WTC11 (cell line): Measurements from ENCODE around the gene FADD. TPM values are rescaled to one million over a fixed set of nuclear protein-coding genes. Genes with fewer than 3 reads are reported as not detected.
A peak's percentile ranks its signal among the peaks of the same experiment; 100 is the strongest.

Experiments used
- ATAC-seq: fragments of 200-7000 bp; cut with Tn5 transposase; 2 replicates; pipeline ENCODE4 v1.10.0; 2021; ENCODE audit warnings: mild to moderate bottlenecking, moderate library complexity
- CTCF ChIA-PET: fragments of 300-600 bp; sonication (Branson Sonifier 250); formaldehyde crosslinking; loops from one replicate; lab custom pipeline; 2021; ENCODE audit warnings: antibody characterized with exemption; lab: Charles Lee
- POLR2A ChIA-PET: fragments of 350-600 bp; sonication (Branson Sonifier 250); formaldehyde crosslinking; loops from one replicate; lab custom pipeline; 2021; ENCODE audit warnings: antibody characterized with exemption; lab: Charles Lee
- DNase-seq: peaks from one replicate; pipeline ENCODE4 v3.0.0; 2021; ENCODE audit warnings: low spot score
- H3K27ac Mint-ChIP-seq: 2 replicates; pipeline ENCODE4 v1.8.0; 2021; ENCODE audit warnings: mixed read lengths
- H3K27me3 Mint-ChIP-seq: 2 replicates; pipeline ENCODE4 v1.8.0; 2021; ENCODE audit warnings: low read depth, mild to moderate bottlenecking, moderate library complexity, mixed read lengths
- H3K36me3 Mint-ChIP-seq: 2 replicates; pipeline ENCODE4 v1.8.0; 2021; ENCODE audit warnings: mixed read lengths
- H3K4me1 Mint-ChIP-seq: 2 replicates; pipeline ENCODE4 v1.8.0; 2022; ENCODE audit warnings: mixed read lengths
- H3K4me3 Mint-ChIP-seq: 2 replicates; pipeline ENCODE4 v1.8.0; 2021; ENCODE audit warnings: mild to moderate bottlenecking, moderate library complexity, mixed read lengths
- H3K9me3 Mint-ChIP-seq: 2 replicates; pipeline ENCODE4 v1.8.0; 2021; ENCODE audit warnings: mixed read lengths
- EMX1 ChIP-seq: fragments of 250-450 bp; sonication (Bioruptor Pico); IDR thresholded peaks from 2 replicates; pipeline ENCODE4 v1.8.0; 2021; ENCODE audit warnings: mild to moderate bottlenecking
- ETV6 ChIP-seq: sonication (generic); formaldehyde crosslinking; IDR thresholded peaks from 2 replicates; pipeline ENCODE4 v1.8.1; 2022; ENCODE audit warnings: mild to moderate bottlenecking, missing genetic modification reagents
- NFATC4 ChIP-seq: fragments of 250-450 bp; sonication (Bioruptor Pico); IDR thresholded peaks from 2 replicates; pipeline ENCODE4 v1.9.0; 2021; ENCODE audit warnings: mild to moderate bottlenecking
- NFYB ChIP-seq: sonication (generic); formaldehyde crosslinking; conservative IDR thresholded peaks from 2 replicates; pipeline ENCODE4 v1.8.0; 2022; ENCODE audit warnings: low read depth, missing genetic modification reagents
- NR1H2 ChIP-seq: sonication (generic); formaldehyde crosslinking; IDR thresholded peaks from 2 replicates; pipeline ENCODE4 v1.9.0; 2021; ENCODE audit warnings: mild to moderate bottlenecking, moderate library complexity, missing genetic modification reagents
- OVOL2 ChIP-seq: fragments of 250-450 bp; sonication (Bioruptor Pico); IDR thresholded peaks from 2 replicates; pipeline ENCODE4 v1.9.0; 2021; ENCODE audit warnings: mild to moderate bottlenecking, borderline replicate concordance
- ZNF121 ChIP-seq: sonication (generic); formaldehyde crosslinking; IDR thresholded peaks from 2 replicates; pipeline ENCODE4 v1.8.0; 2023; ENCODE audit warnings: missing genetic modification reagents
- ZNF232 ChIP-seq: sonication (generic); formaldehyde crosslinking; IDR thresholded peaks from 2 replicates; pipeline ENCODE4 v1.8.0; 2022; ENCODE audit warnings: mild to moderate bottlenecking, missing genetic modification reagents
- ZNF263 ChIP-seq: sonication (generic); formaldehyde crosslinking; IDR thresholded peaks from 2 replicates; pipeline ENCODE4 v1.8.1; 2022; ENCODE audit warnings: low read depth, mild to moderate bottlenecking, moderate library complexity, missing genetic modification reagents
- total RNA-seq: library from RNA; stranded (reverse); gene quantifications from 3 replicates; pipeline ENCODE4 v1.2.3, GENCODE V29; 2021
- TF ChIP-seq, protein P1 (sequence below): sonication (generic); formaldehyde crosslinking; IDR thresholded peaks from 2 replicates; pipeline ENCODE4 v1.8.1; 2023; ENCODE audit warnings: mild to moderate bottlenecking, missing genetic modification reagents
- TF ChIP-seq, protein P2 (sequence below): fragments of 200-600 bp; IDR thresholded peaks from 2 replicates; pipeline ENCODE4 v1.8.0; 2022; ENCODE audit warnings: antibody characterized with exemption
- TF ChIP-seq, protein P3 (sequence below): sonication (generic); formaldehyde crosslinking; IDR thresholded peaks from 2 replicates; pipeline ENCODE4 v1.8.1; 2023; ENCODE audit warnings: mild to moderate bottlenecking, missing genetic modification reagents, moderate library complexity
- TF ChIP-seq, protein P4 (sequence below): fragments of 250-450 bp; sonication (Bioruptor Pico); IDR thresholded peaks from 2 replicates; pipeline ENCODE4 v1.9.0; 2021; ENCODE audit warnings: moderate library complexity, mild to moderate bottlenecking, inconsistent platforms, borderline replicate concordance
- TF ChIP-seq, protein P5 (sequence below): sonication (generic); formaldehyde crosslinking; IDR thresholded peaks from 2 replicates; pipeline ENCODE4 v1.8.1; 2022; ENCODE audit warnings: missing genetic modification reagents, borderline replicate concordance
- TF ChIP-seq, protein P6 (sequence below): sonication (generic); formaldehyde crosslinking; IDR thresholded peaks from 2 replicates; pipeline ENCODE4 v1.8.0; 2022; ENCODE audit warnings: missing genetic modification reagents

FADD gene
- total RNA-seq, 1 experiment from 2014 or later = 49.0 TPM

DNA sequence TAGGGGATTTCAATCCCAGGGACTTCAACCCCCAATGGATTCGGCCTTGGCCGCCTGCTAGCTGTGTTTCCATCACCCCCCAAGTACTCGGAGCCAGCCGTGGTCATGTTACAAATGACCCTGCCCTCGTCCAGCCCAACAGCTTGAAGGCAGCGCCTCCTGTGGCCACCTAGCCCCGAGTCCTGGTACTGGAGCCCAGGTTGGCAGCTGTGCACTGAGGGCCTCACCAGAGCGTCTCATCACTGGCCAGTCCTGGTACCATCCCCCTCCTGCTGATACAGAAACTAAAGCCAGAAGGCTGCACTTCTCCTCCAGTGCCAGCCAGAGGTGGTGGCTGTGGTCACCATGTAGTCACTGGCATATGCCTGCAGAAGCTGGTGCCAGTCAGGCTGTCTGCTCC, 44.9 kb upstream of the FADD start:
- Mint-ChIP-seq H3K4me3 (no peak overlapping the region), H3K4me1 (0 out of 2 replicates have a peak, but pooled peaks cover 2% of the 10 kb centered on the region), H3K27ac (no peak overlapping the region), H3K9me3 (no peaks in the 10 kb centered on the region), H3K36me3 (no peaks in the 10 kb centered on the region), H3K27me3 (no peaks in the 10 kb centered on the region)
- POLR2A ChIA-PET = interaction anchor here (0.6 to 0.8 kb wide), 2 partner anchors 12 to 84 kb away, joined by 3 to 4 read pairs; no protein-coding TSS in a partner anchor
- CTCF ChIA-PET = interaction anchor here (0.5 to 1.7 kb wide), 50 partner anchors 9 to 265 kb away, joined by 3 to 30 read pairs (median 4); no protein-coding TSS in a partner anchor
- peak; percentile 82 for DNase-seq
- TF ChIP-seq ZNF232 (CRISPR knock-in tag) = no peak
- TF ChIP-seq, protein P1, sequence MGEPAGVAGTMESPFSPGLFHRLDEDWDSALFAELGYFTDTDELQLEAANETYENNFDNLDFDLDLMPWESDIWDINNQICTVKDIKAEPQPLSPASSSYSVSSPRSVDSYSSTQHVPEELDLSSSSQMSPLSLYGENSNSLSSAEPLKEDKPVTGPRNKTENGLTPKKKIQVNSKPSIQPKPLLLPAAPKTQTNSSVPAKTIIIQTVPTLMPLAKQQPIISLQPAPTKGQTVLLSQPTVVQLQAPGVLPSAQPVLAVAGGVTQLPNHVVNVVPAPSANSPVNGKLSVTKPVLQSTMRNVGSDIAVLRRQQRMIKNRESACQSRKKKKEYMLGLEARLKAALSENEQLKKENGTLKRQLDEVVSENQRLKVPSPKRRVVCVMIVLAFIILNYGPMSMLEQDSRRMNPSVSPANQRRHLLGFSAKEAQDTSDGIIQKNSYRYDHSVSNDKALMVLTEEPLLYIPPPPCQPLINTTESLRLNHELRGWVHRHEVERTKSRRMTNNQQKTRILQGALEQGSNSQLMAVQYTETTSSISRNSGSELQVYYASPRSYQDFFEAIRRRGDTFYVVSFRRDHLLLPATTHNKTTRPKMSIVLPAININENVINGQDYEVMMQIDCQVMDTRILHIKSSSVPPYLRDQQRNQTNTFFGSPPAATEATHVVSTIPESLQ (CRISPR knock-in tag) = no peak
- TF ChIP-seq, protein P2, sequence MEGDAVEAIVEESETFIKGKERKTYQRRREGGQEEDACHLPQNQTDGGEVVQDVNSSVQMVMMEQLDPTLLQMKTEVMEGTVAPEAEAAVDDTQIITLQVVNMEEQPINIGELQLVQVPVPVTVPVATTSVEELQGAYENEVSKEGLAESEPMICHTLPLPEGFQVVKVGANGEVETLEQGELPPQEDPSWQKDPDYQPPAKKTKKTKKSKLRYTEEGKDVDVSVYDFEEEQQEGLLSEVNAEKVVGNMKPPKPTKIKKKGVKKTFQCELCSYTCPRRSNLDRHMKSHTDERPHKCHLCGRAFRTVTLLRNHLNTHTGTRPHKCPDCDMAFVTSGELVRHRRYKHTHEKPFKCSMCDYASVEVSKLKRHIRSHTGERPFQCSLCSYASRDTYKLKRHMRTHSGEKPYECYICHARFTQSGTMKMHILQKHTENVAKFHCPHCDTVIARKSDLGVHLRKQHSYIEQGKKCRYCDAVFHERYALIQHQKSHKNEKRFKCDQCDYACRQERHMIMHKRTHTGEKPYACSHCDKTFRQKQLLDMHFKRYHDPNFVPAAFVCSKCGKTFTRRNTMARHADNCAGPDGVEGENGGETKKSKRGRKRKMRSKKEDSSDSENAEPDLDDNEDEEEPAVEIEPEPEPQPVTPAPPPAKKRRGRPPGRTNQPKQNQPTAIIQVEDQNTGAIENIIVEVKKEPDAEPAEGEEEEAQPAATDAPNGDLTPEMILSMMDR = 0 out of 2 replicates have a peak, but pooled peaks have one; percentile 15
- peak; percentile 95 for ATAC-seq

DNA sequence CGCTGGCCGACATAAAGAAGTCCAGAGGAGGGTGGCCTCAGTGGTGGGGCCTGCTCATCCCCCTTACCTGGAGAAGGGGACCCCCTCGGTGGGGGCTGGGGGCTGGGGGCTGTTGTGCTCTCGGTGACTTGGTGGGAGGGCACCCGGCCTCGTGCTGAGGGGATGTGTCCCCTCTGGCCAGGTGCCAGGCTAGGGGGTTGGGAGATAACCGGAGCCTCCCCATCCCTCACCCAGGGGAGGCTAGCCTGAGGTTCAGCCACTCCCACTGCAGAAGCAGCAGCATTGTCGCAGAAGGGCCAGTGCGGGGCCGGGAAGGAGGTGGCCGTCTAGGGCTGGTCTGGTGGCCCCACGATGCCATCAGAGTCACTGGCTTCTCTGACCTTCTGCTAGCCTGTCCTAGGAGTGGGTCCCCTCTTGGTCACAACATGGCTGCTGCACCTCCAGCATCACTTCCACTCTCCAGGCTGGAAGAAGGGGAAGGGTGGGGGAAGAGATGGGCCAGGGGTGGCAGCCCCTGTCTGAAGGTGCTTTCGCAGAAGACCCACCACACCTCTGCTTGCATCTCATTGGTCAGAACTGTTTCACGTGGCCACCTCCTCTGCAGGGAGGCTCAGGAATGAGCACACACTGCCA, 44.2 kb upstream of the FADD start:
- H3K9me3 Mint-ChIP-seq = no peaks in the 10 kb centered on the region
- CTCF ChIA-PET = interaction anchor here (0.5 to 1.7 kb wide), 38 partner anchors 8 to 266 kb away, joined by 3 to 30 read pairs (median 6); no protein-coding TSS in a partner anchor
- ATAC-seq = no peak
- H3K4me3 Mint-ChIP-seq = no peak overlapping the region
- DNase-seq = no peak
- POLR2A ChIA-PET = interaction anchor here (0.8 kb wide), 1 partner anchor 11 kb away, joined by 4 read pairs; no protein-coding TSS in a partner anchor
- 0 out of 2 replicates have a peak, but pooled peaks cover 2% of the 10 kb centered on the region for H3K4me1 Mint-ChIP-seq
- H3K36me3 Mint-ChIP-seq = no peaks in the 10 kb centered on the region
- no peak overlapping the region for H3K27ac Mint-ChIP-seq
- H3K27me3 Mint-ChIP-seq = no peaks in the 10 kb centered on the region
- TF ChIP-seq, protein P3, sequence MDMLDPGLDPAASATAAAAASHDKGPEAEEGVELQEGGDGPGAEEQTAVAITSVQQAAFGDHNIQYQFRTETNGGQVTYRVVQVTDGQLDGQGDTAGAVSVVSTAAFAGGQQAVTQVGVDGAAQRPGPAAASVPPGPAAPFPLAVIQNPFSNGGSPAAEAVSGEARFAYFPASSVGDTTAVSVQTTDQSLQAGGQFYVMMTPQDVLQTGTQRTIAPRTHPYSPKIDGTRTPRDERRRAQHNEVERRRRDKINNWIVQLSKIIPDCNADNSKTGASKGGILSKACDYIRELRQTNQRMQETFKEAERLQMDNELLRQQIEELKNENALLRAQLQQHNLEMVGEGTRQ (CRISPR knock-in tag) = no peak
- TF ChIP-seq, protein P1 (CRISPR knock-in tag) = no peak
- no peak for TF ChIP-seq ZNF263
- no peak for TF ChIP-seq ETV6
- no peak for TF ChIP-seq NR1H2 (CRISPR knock-in tag)
- no peak for TF ChIP-seq NFYB
- TF ChIP-seq, protein P2 = no peak
- TF ChIP-seq, protein P4, sequence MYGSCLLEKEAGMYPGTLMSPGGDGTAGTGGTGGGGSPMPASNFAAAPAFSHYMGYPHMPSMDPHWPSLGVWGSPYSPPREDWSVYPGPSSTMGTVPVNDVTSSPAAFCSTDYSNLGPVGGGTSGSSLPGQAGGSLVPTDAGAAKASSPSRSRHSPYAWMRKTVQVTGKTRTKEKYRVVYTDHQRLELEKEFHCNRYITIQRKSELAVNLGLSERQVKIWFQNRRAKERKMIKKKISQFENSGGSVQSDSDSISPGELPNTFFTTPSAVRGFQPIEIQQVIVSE (CRISPR knock-in tag) = no peak
- TF ChIP-seq EMX1 (CRISPR knock-in tag) = no peak
- TF ChIP-seq, protein P5, sequence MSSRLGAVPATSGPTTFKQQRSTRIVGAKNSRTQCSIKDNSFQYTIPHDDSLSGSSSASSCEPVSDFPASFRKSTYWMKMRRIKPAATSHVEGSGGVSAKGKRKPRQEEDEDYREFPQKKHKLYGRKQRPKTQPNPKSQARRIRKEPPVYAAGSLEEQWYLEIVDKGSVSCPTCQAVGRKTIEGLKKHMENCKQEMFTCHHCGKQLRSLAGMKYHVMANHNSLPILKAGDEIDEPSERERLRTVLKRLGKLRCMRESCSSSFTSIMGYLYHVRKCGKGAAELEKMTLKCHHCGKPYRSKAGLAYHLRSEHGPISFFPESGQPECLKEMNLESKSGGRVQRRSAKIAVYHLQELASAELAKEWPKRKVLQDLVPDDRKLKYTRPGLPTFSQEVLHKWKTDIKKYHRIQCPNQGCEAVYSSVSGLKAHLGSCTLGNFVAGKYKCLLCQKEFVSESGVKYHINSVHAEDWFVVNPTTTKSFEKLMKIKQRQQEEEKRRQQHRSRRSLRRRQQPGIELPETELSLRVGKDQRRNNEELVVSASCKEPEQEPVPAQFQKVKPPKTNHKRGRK = no peak
- no peak for TF ChIP-seq NFATC4 (CRISPR knock-in tag)
- no peak for TF ChIP-seq OVOL2 (CRISPR knock-in tag)
- TF ChIP-seq, protein P6, sequence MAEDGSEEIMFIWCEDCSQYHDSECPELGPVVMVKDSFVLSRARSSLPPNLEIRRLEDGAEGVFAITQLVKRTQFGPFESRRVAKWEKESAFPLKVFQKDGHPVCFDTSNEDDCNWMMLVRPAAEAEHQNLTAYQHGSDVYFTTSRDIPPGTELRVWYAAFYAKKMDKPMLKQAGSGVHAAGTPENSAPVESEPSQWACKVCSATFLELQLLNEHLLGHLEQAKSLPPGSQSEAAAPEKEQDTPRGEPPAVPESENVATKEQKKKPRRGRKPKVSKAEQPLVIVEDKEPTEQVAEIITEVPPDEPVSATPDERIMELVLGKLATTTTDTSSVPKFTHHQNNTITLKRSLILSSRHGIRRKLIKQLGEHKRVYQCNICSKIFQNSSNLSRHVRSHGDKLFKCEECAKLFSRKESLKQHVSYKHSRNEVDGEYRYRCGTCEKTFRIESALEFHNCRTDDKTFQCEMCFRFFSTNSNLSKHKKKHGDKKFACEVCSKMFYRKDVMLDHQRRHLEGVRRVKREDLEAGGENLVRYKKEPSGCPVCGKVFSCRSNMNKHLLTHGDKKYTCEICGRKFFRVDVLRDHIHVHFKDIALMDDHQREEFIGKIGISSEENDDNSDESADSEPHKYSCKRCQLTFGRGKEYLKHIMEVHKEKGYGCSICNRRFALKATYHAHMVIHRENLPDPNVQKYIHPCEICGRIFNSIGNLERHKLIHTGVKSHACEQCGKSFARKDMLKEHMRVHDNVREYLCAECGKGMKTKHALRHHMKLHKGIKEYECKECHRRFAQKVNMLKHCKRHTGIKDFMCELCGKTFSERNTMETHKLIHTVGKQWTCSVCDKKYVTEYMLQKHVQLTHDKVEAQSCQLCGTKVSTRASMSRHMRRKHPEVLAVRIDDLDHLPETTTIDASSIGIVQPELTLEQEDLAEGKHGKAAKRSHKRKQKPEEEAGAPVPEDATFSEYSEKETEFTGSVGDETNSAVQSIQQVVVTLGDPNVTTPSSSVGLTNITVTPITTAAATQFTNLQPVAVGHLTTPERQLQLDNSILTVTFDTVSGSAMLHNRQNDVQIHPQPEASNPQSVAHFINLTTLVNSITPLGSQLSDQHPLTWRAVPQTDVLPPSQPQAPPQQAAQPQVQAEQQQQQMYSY (CRISPR knock-in tag) = no peak
- TF ChIP-seq ZNF121 = no peak
